Mesothelial cell of epicardium (in vitro differentiated cells): ENCODE measurements around the gene CAPN10. TPM values are rescaled to one million over a fixed set of nuclear protein-coding genes. Genes with fewer than 3 reads are reported as not detected.

Source experiments
- DNase-seq, 2 experiments: peaks; one replicate each; pipeline ENCODE4 v3.0.0; 2021; ENCODE audit warnings: low spot score in 2 of 2; ENCODE audit not compliant: unreplicated experiment in 2 of 2
- H3K27ac Mint-ChIP-seq: 2 replicates; pipeline ENCODE4 v1.8.0; 2021; ENCODE audit warnings: mixed read lengths
- H3K27me3 Mint-ChIP-seq: 2 replicates; pipeline ENCODE4 v1.8.0; 2021; ENCODE audit warnings: low read depth, mixed read lengths
- H3K36me3 Mint-ChIP-seq: 2 replicates; pipeline ENCODE4 v1.8.0; 2021; ENCODE audit warnings: mixed read lengths
- H3K4me1 Mint-ChIP-seq: 2 replicates; pipeline ENCODE4 v1.8.0; 2021; ENCODE audit warnings: mixed read lengths
- H3K4me3 Mint-ChIP-seq: 2 replicates; pipeline ENCODE4 v1.8.0; 2021; ENCODE audit warnings: mild to moderate bottlenecking, moderate library complexity, mixed read lengths
- H3K9me3 Mint-ChIP-seq: 2 replicates; pipeline ENCODE4 v1.8.0; 2021; ENCODE audit warnings: mixed read lengths
- total RNA-seq: library from RNA; stranded (reverse); gene quantifications from 3 replicates; pipeline ENCODE4 v1.2.1, GENCODE V29; 2021
- TF ChIP-seq, protein P1 (sequence below): fragments of 200-600 bp; sonication (generic); IDR thresholded peaks from one replicate; pipeline ENCODE4 v1.5.0; 2021; ENCODE audit warnings: antibody characterized with exemption; ENCODE audit not compliant: unreplicated experiment

The CAPN10 gene
- total RNA-seq, 1 donor from 2014 or later: 58.6 TPM

DNA sequence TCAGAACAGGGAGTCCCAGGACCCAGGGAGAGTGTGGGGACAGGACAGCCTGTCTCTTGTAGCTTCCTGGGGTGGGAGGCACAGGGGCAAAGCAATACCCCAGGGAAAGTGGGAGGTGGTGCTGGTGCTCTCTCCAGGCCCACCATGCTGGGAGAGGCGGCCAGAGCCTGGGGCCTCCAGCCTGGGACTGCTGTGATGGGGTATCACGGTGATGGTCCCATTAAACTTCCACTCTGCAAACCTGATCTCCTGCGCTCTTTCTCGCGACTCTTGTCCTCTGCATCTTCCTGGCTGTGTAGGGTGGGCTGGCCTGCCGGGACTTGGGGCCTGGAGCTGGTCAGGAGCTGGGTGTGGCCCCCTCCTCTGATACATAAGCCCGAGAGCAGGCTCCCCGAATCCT, 8.0 kb upstream of the CAPN10 start:
- H3K9me3 Mint-ChIP-seq: peaks cover 14% of the 10 kb centered on the region
- DNase-seq: no peak
- TF ChIP-seq, protein P1, sequence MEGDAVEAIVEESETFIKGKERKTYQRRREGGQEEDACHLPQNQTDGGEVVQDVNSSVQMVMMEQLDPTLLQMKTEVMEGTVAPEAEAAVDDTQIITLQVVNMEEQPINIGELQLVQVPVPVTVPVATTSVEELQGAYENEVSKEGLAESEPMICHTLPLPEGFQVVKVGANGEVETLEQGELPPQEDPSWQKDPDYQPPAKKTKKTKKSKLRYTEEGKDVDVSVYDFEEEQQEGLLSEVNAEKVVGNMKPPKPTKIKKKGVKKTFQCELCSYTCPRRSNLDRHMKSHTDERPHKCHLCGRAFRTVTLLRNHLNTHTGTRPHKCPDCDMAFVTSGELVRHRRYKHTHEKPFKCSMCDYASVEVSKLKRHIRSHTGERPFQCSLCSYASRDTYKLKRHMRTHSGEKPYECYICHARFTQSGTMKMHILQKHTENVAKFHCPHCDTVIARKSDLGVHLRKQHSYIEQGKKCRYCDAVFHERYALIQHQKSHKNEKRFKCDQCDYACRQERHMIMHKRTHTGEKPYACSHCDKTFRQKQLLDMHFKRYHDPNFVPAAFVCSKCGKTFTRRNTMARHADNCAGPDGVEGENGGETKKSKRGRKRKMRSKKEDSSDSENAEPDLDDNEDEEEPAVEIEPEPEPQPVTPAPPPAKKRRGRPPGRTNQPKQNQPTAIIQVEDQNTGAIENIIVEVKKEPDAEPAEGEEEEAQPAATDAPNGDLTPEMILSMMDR: no peak
- H3K4me1 Mint-ChIP-seq: no peaks in the 10 kb centered on the region
- H3K36me3 Mint-ChIP-seq: peaks cover 16% of the 10 kb centered on the region
- no peak overlapping the region for H3K4me3 Mint-ChIP-seq
- no peaks in the 10 kb centered on the region for H3K27me3 Mint-ChIP-seq
- H3K27ac Mint-ChIP-seq: no peak overlapping the region

DNA sequence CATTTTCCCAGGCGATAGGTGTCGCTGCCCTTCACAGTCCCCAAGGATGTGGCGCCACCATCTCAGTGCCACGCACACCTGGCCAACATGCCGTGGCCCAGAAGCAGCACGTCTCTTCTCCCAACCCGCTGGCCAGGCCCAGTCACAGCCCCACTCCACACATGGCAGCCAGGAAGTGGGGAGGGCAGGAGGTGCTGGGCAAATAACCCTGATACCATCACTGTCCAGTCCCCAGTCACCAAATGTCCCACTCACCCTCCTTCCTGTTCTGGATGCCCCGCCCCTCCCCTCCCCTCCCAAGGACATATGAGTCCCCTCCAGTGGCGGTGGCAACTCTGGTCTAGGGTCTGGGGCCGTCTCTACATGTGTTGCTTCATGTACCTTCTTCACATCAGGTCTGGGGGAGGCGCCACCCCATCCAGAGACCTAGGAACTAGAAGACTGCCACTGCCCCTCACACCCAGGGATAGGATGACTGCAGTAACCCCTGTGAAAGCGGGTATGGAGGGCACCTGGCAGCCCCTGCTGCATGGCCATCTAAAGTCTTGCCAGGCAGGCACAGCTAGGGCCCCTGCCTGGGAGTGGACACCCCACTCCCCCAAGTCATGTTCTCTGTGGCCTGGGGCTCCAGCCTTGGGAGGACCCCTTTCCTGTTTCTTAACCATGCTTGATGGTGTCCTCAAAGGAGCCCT, 7.3 kb upstream of the CAPN10 start:
- no peaks in the 10 kb centered on the region for H3K27me3 Mint-ChIP-seq

DNA sequence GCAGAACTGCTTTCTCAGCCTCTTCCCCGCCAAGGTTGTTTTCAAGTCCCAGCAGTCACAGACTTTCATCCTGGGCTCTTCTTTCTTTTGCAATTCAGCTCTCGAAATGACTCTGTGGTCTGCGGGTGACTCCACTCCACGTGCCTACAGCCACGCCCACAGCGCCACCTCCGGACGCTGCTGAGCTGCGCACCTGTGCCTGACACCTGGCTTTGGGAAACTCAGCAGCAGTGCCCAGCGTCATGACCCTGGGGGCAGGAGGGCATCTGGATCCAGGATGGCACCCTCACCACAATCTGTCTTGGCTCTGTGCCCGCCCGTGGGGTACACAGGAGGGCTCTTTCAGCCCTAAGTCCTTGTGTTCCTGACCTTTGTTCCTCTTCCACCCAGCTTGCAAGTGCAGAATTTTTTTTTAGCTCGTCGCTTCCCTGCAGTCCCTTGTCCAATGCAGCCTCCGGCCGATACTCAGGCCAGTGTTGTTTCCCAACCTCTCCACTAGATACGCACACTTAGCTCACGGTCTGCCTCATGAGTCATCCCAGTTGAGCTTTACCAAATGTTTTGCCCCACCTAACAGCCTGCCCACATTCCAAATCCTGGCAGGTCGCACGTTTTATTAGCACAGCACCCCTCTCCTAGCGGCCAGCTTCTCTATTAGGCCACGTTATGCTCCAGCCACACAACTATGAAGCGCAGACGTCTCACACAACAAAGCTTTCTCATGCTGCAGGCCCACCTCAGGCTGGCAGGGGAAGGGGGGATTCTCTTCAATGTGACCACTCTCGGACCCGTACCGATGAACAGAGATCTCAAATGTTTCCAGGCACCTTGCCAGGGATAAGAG, 6.5 kb upstream of the CAPN10 start:
- DNase-seq: no peak
- Mint-ChIP-seq H3K27ac (no peak overlapping the region), H3K4me3 (no peak overlapping the region), H3K27me3 (no peaks in the 10 kb centered on the region), H3K36me3 (peaks cover 16% of the 10 kb centered on the region), H3K4me1 (peaks cover 4% of the 10 kb centered on the region), H3K9me3 (peaks cover 14% of the 10 kb centered on the region)
- TF ChIP-seq, protein P1: no peak

More for the DNA sequence above, 7.3 kb upstream of the CAPN10 start:
- no peaks in the 10 kb centered on the region for H3K4me1 Mint-ChIP-seq
- H3K9me3 Mint-ChIP-seq: peaks cover 14% of the 10 kb centered on the region
- no peak for DNase-seq
- TF ChIP-seq, protein P1: no peak
- peaks cover 16% of the 10 kb centered on the region for H3K36me3 Mint-ChIP-seq
- no peak overlapping the region for H3K27ac Mint-ChIP-seq
- no peak overlapping the region for H3K4me3 Mint-ChIP-seq

DNA sequence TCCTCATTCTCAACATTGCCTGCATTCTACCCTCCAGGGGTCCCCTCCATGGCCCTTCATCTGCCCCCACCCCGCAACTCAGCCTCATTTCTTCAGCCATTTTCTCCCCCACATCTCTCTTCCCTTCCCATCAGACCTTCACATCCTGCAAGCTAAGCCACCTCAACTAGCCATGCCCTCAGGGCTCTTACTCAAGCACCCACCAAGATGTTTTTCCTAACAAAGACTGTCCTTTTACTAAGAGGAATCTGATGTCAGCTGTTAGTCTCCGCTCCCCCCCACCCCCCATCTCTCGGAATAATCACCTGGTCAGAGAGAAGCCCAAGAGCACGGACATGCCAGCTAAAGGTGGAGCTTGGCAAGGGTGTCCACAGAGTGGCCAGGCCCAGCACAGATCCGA, 4.7 kb upstream of the CAPN10 start:
- Mint-ChIP-seq H3K4me3 (no peak overlapping the region), H3K27me3 (no peaks in the 10 kb centered on the region)

DNA sequence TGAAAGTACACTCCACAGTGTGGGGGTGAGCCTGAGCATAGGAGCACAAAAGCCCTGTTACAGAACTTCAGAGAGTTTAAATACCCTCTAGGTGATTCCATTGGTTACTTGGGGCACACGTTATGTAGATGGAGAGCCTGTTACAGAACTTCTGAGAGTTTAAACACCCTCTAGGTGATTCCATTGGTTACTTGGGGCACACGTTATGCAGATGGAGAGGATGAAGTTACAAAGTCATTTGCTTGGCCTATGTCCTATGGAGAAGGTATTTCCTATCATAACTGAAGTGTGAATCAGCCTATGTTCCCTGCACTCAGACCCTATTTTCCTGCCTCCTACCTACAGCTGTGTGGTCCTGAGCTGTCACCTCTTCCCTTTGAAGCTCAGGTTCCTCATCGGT, 3.8 kb upstream of the CAPN10 start:
- DNase-seq: no peak
- Mint-ChIP-seq H3K27me3 (no peaks in the 10 kb centered on the region), H3K36me3 (peaks cover 16% of the 10 kb centered on the region), H3K9me3 (peaks cover 14% of the 10 kb centered on the region), H3K4me1 (peaks cover 20% of the 10 kb centered on the region), H3K4me3 (no peak overlapping the region), H3K27ac (no peak overlapping the region)
- TF ChIP-seq, protein P1: no peak

More for the DNA sequence above, 4.7 kb upstream of the CAPN10 start:
- no peak overlapping the region for H3K27ac Mint-ChIP-seq
- peaks cover 13% of the 10 kb centered on the region for H3K4me1 Mint-ChIP-seq
- peaks cover 14% of the 10 kb centered on the region for H3K9me3 Mint-ChIP-seq
- TF ChIP-seq, protein P1: no peak
- peaks cover 16% of the 10 kb centered on the region for H3K36me3 Mint-ChIP-seq
- DNase-seq: no peak
